ENCODE measurements around the gene PARP16.

- TF ChIP-seq EZH2 (IDR thresholded peaks at IDR 0.05) (no peak), POLR2AphosphoS5 (IDR thresholded peaks at IDR 0.05; ENCODE audit: borderline replicate concordance, low read depth, low read length) (no peak), FOXP2 (optimal IDR thresholded peaks at IDR 0.05; ENCODE audit: control extremely low read depth, extremely low read length, insufficient read depth) (no peak)
These were observed 8.2 kb downstream of the PARP16 start for GRCh38 chr15:65278480-65278879.
